GM12801 (cell line): ENCODE results near the gene SEMA3C.

Experiments used
- TF ChIP-seq, protein P1 (sequence below): IDR thresholded peaks from one replicate; pipeline ENCODE4 v1.5.1; 2011; ENCODE audit warnings: control low read depth; ENCODE audit not compliant: insufficient read length; ENCODE audit errors: extremely low read depth

The SEMA3C gene

DNA sequence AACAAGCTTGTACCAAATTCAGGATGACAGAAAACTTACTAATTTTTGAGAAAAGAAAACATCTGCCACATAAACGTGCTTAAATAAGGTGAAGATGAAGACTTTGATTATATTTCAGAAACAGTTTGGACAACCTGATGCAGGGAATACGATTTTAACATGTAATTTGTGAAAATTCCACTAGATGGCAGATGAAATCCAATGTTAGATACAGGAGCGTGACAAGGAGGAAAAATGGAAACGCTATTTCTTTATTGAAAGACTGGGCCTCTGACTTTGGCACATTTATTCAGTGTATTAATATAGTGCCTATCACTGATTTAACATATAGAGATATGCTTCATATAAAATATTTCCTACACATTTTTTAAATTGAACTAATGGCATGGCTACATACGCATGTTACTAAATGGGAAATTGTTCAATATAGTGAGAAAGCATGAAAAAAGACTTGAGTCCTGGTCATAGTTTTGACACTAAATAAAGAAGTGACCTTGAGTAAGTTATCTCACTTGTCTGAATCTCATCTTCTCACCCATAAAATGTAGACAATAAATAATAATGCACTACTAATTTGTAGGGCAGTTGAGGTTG, 219.7 kb downstream of the SEMA3C start:
- TF ChIP-seq, protein P1, sequence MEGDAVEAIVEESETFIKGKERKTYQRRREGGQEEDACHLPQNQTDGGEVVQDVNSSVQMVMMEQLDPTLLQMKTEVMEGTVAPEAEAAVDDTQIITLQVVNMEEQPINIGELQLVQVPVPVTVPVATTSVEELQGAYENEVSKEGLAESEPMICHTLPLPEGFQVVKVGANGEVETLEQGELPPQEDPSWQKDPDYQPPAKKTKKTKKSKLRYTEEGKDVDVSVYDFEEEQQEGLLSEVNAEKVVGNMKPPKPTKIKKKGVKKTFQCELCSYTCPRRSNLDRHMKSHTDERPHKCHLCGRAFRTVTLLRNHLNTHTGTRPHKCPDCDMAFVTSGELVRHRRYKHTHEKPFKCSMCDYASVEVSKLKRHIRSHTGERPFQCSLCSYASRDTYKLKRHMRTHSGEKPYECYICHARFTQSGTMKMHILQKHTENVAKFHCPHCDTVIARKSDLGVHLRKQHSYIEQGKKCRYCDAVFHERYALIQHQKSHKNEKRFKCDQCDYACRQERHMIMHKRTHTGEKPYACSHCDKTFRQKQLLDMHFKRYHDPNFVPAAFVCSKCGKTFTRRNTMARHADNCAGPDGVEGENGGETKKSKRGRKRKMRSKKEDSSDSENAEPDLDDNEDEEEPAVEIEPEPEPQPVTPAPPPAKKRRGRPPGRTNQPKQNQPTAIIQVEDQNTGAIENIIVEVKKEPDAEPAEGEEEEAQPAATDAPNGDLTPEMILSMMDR = no peak
